H1 (cell line): Measurements from ENCODE around the gene EWSR1. TPM values are rescaled to one million over a fixed set of nuclear protein-coding genes. Genes with fewer than 3 reads are reported as not detected.

ENCODE experiments used
- CBX5 ChIP-seq: fragments of 300-800, 300-1000 bp; sonication (generic); IDR thresholded peaks from 2 replicates; pipeline ENCODE4 v1.7.1; 2016; ENCODE audit warnings: antibody characterized with exemption, low read length, low read depth
- CEBPB ChIP-seq: IDR thresholded peaks from 2 replicates; pipeline ENCODE4 v1.6.1; 2012; ENCODE audit warnings: low read depth, low read length
- CHD1 ChIP-seq: IDR thresholded peaks from 2 replicates; pipeline ENCODE4 v1.6.1; 2012; ENCODE audit warnings: low read depth, low read length, improper control_type of control experiment
- FOSL1 ChIP-seq: IDR thresholded peaks from 2 replicates; pipeline ENCODE4 v1.6.1; 2011; ENCODE audit warnings: mild to moderate bottlenecking, low read depth, low read length, moderate library complexity; ENCODE audit not compliant: insufficient read depth
- KDM1A ChIP-seq: fragments of 200-600, 300-600 bp; sonication (generic); IDR thresholded peaks from 2 replicates; pipeline ENCODE4 v1.7.1; 2016; ENCODE audit warnings: mild to moderate bottlenecking, low read length, borderline replicate concordance
- KDM4A ChIP-seq: IDR thresholded peaks from one replicate; pipeline ENCODE4 v1.7.1; 2012; ENCODE audit warnings: low read depth, mild to moderate bottlenecking, moderate library complexity, low read length, inconsistent platforms; ENCODE audit not compliant: severe bottlenecking
- KDM5A ChIP-seq: fragments of 200-600 bp; IDR thresholded peaks from 2 replicates; pipeline ENCODE4 v1.7.1; 2012; ENCODE audit warnings: mild to moderate bottlenecking, low read length, inconsistent platforms, mixed read lengths
- RFX5 ChIP-seq: IDR thresholded peaks from 2 replicates; pipeline ENCODE4 v1.6.1; 2011; ENCODE audit warnings: low read depth, low read length, improper control_type of control experiment, borderline replicate concordance
- USF2 ChIP-seq: IDR thresholded peaks from 2 replicates; pipeline ENCODE4 v1.6.1; 2011; ENCODE audit warnings: low read length, improper control_type of control experiment
- polyA plus RNA-seq, 7 experiments: library from polyadenylated mRNA; depleted of rRNA in 3 of 7; stranded (reverse) in 5 of 7; unstranded in 2 of 7; fragments of >200 nt in 5 of 7; fragments of 200-250 nt in 2 of 7; gene quantifications; 1 replicate in 5 of 7; 2 replicates in 1 of 7; 4 replicates in 1 of 7; pipeline versions ENCODE4 v1.2.1 to v1.2.3, GENCODE V29; 2011 to 2013; ENCODE audit warnings: missing spikeins in 2 of 7, mixed read lengths in 2 of 7
- total RNA-seq: library from RNA; stranded (reverse); fragmentation: NEBNext Ultra II Directional; extraction: Animal tissue kit (Norgen Biotek cat#: 25700); gene quantifications from 2 replicates; pipeline ENCODE4 v1.2.1, GENCODE V29; 2021

EWSR1 gene
- total and polyA plus RNA-seq, 2 of the 8 experiments (the other 6 are each of a cell fraction or from before 2014, with no cell fraction given): 387 to 930 TPM

GRCh38 chr22:29331213-29331612, 63.1 kb downstream of the EWSR1 start (continued):
- TF ChIP-seq USF2: no peak
- TF ChIP-seq CBX5: no peak
- no peak for TF ChIP-seq RFX5
- TF ChIP-seq CHD1: no peak
- TF ChIP-seq KDM4A: no peak
- no peak for TF ChIP-seq KDM5A
- TF ChIP-seq CEBPB: no peak
- no peak for TF ChIP-seq KDM1A
- no peak for TF ChIP-seq FOSL1
- TF ChIP-seq, all 59 proteins: peak for 0
